ENCODE results near the gene GCN1.

GCN1 gene

DNA sequence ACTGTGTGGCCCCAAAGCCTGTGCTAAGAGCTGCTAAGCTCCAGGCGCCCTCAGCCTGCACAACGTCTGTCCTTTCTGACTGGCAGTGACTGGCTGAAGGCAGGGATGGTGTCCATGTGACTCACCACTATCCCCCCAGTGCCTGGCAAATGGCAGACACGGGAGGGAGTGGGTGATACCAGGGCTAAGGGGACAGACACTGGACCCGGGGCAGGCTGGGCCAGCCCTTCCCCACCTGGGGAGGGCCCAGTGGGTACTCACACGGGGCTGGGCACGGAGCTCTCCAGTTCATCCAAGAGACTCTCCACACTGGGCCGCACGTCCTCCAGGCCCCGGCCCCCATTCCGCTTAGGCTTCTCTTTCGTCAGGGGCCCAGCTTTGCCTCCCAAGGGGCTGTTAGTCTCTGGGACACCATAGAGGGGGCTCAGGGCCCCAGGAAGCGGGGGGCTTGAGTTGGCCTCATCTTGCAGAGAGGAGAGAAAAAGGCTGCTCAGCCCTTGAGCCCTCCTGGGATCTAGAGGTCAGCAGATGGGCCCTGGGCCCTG lies 27.8 kb upstream of the GCN1 start:
- no peak overlapping the region for H3K4me3 ChIP-seq (ENCODE audit: low read depth, low read length)
- no peaks in the 10 kb centered on the region for H3K27me3 ChIP-seq (ENCODE audit: control insufficient read depth, insufficient read depth, low read length)
- no peak overlapping the region for H2AFZ ChIP-seq
- H3K36me3 ChIP-seq (ENCODE audit: control insufficient read depth, insufficient read depth, low read length) = no peaks in the 10 kb centered on the region
- peaks cover 43% of the 10 kb centered on the region for H3K79me2 ChIP-seq
- no peak overlapping the region for H3K9ac ChIP-seq
- H3K4me2 ChIP-seq (ENCODE audit: low read length) = no peak overlapping the region
- TF ChIP-seq, protein P1, sequence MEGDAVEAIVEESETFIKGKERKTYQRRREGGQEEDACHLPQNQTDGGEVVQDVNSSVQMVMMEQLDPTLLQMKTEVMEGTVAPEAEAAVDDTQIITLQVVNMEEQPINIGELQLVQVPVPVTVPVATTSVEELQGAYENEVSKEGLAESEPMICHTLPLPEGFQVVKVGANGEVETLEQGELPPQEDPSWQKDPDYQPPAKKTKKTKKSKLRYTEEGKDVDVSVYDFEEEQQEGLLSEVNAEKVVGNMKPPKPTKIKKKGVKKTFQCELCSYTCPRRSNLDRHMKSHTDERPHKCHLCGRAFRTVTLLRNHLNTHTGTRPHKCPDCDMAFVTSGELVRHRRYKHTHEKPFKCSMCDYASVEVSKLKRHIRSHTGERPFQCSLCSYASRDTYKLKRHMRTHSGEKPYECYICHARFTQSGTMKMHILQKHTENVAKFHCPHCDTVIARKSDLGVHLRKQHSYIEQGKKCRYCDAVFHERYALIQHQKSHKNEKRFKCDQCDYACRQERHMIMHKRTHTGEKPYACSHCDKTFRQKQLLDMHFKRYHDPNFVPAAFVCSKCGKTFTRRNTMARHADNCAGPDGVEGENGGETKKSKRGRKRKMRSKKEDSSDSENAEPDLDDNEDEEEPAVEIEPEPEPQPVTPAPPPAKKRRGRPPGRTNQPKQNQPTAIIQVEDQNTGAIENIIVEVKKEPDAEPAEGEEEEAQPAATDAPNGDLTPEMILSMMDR (IDR thresholded peaks at IDR 0.05) = no peak
- no peak overlapping the region for H3K27ac ChIP-seq
- H3K9me3 ChIP-seq (ENCODE audit: control insufficient read depth, low read length) = no peaks in the 10 kb centered on the region
- H3K4me1 ChIP-seq = no peaks in the 10 kb centered on the region

DNA sequence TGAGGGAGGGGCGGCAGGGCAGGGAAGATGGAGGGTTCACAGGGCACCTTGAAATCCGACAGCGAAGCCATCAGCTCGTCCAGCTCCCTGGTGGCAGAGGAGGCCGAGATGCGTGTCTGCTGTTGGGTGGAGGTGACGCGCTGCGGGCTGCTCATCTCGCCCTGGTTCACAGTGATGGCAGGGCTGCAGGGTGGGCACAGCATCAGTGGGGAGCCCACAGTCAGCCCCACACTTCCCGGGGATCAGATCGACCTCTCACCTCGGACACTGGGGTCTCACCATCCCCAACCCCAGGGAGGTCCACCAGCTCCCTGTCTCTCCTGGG lies 27.0 kb upstream of the GCN1 start:
- Histone ChIP-seq H3K79me2 (peaks cover 41% of the 10 kb centered on the region), H3K27ac (no peak overlapping the region), H3K36me3 (ENCODE audit: control insufficient read depth, insufficient read depth, low read length) (no peaks in the 10 kb centered on the region)

DNA sequence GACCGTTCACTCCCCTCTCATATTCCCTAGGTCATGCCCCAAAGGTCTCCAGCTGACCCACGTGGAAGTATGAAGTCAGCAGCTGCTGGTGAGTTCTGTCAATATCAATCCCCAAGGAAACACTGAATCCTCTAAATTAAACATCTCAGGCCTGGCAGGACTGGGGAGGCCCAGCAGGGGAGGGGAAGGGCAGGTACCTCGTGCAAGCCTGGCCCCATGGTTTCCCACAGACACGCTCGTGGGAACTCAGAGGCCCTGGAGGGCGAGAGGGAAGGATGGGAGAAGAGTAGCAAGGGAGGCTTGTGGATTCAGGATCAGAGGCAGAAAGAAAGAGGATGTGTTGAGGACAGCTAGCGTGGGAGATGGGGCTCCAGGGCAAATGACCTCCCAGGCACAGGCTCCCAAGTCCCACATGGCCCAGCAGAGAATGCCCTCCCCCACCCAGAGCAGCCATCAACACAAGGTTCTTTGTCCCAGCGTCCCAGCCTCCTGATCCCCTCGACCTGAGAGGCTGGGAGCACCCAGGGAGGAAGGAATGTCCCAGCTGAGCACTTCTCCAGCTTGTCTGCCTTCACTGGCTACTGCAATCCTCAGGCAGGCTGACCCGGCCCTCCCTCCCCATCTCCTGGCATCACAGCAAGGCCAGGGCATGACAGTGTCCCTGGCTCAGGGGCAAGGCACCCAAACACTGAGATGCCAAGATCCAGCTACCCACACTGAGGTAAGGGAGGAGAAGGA lies 26.5 kb upstream of the GCN1 start:
- H3K27me3 ChIP-seq (ENCODE audit: control insufficient read depth, insufficient read depth, low read length) = no peaks in the 10 kb centered on the region
- no peak overlapping the region for H3K4me2 ChIP-seq (ENCODE audit: low read length)
- H3K9me3 ChIP-seq (ENCODE audit: control insufficient read depth, low read length) = no peaks in the 10 kb centered on the region
- H3K36me3 ChIP-seq (ENCODE audit: control insufficient read depth, insufficient read depth, low read length) = no peaks in the 10 kb centered on the region
- H3K4me1 ChIP-seq = no peaks in the 10 kb centered on the region
- peaks cover 36% of the 10 kb centered on the region for H3K79me2 ChIP-seq
- H3K27ac ChIP-seq = no peak overlapping the region
- H3K4me3 ChIP-seq (ENCODE audit: low read depth, low read length) = no peak overlapping the region
- no peak overlapping the region for H3K9ac ChIP-seq
- TF ChIP-seq, protein P1 (IDR thresholded peaks at IDR 0.05) = no peak
- H2AFZ ChIP-seq = no peak overlapping the region

More for the DNA sequence above, 27.0 kb upstream of the GCN1 start:
- no peak overlapping the region for H2AFZ ChIP-seq
- H3K9ac ChIP-seq = no peak overlapping the region
- no peak overlapping the region for H3K4me2 ChIP-seq (ENCODE audit: low read length)
- H3K4me3 ChIP-seq (ENCODE audit: low read depth, low read length) = no peak overlapping the region
- TF ChIP-seq, protein P1 (IDR thresholded peaks at IDR 0.05) = no peak
- no peaks in the 10 kb centered on the region for H3K9me3 ChIP-seq (ENCODE audit: control insufficient read depth, low read length)
- no peaks in the 10 kb centered on the region for H3K27me3 ChIP-seq (ENCODE audit: control insufficient read depth, insufficient read depth, low read length)
- H3K4me1 ChIP-seq = no peaks in the 10 kb centered on the region

DNA sequence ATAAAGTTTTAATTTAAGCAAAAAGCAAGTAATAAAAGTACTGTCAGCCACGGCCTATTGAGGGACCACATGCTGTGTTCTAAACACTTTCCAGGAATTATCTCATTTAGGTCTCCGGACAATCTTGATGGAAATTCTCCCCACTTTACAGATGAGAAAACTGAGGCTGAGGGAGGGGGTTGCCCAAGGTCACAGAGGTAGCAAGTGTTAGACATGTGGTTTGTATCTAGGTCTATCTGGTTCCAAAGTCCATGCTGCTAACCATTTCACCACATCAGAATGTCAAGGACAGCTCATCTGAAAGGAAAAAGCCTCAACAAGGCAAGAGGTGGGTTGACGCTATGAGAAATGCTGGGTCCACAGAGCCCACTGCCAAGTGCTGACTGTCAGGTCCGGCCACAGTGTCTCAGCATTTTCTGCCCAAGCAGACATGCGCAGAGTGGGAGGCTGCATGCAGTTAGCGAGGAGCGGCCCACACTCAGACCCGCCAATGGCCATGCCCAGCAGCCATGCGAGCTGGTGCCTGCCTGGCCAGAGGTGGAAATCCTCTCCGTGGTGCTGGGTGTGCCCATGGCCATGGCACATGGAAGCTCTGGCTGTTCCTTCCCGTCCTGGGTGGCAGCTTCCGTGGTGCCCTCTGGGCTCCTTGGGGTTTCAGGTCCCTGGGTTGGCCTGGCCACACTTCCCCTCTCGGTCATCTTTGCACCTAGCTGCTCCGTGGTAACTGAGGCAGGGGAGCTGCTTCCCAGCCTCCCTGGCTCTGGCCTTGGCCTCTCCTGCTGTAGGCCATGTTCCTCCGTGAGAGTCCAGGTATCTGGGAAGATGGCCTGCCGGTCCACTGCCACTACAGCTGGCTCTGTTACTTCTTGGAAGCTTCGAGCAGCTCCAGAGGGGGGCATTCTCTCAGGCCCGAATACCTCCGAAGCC lies 24.4 kb upstream of the GCN1 start:
- TF ChIP-seq, protein P1 (IDR thresholded peaks at IDR 0.05) = no peak
- Histone ChIP-seq H3K4me3 (ENCODE audit: low read depth, low read length) (no peak overlapping the region), H3K9me3 (ENCODE audit: control insufficient read depth, low read length) (no peaks in the 10 kb centered on the region), H3K27me3 (ENCODE audit: control insufficient read depth, insufficient read depth, low read length) (no peaks in the 10 kb centered on the region), H3K9ac (no peak overlapping the region), H3K4me1 (no peaks in the 10 kb centered on the region), H3K36me3 (ENCODE audit: control insufficient read depth, insufficient read depth, low read length) (no peaks in the 10 kb centered on the region), H3K27ac (no peak overlapping the region), H3K4me2 (ENCODE audit: low read length) (no peak overlapping the region), H2AFZ (no peak overlapping the region), H3K79me2 (peaks cover 23% of the 10 kb centered on the region)

All from parathyroid adenoma (tissue), 2 donors.